SK-N-MC (cell line): Measurements from ENCODE around the gene NHP2.

ENCODE experiments used
- EZH2 ChIP-seq: fragments of 200-600 bp; sonication (generic); IDR thresholded peaks from one replicate; pipeline ENCODE4 v1.6.1; 2017; ENCODE audit warnings: antibody characterized with exemption
- FOXP2 ChIP-seq: optimal IDR thresholded peaks from 2 replicates; pipeline ENCODE3; 2011; ENCODE audit warnings: mild to moderate bottlenecking, moderate library complexity; ENCODE audit not compliant: insufficient read depth; ENCODE audit errors: extremely low read length, control extremely low read depth
- POLR2AphosphoS5 ChIP-seq: IDR thresholded peaks from 2 replicates; pipeline ENCODE4 v1.6.1; 2012; ENCODE audit warnings: mild to moderate bottlenecking, low read depth, low read length, borderline replicate concordance

DNA sequence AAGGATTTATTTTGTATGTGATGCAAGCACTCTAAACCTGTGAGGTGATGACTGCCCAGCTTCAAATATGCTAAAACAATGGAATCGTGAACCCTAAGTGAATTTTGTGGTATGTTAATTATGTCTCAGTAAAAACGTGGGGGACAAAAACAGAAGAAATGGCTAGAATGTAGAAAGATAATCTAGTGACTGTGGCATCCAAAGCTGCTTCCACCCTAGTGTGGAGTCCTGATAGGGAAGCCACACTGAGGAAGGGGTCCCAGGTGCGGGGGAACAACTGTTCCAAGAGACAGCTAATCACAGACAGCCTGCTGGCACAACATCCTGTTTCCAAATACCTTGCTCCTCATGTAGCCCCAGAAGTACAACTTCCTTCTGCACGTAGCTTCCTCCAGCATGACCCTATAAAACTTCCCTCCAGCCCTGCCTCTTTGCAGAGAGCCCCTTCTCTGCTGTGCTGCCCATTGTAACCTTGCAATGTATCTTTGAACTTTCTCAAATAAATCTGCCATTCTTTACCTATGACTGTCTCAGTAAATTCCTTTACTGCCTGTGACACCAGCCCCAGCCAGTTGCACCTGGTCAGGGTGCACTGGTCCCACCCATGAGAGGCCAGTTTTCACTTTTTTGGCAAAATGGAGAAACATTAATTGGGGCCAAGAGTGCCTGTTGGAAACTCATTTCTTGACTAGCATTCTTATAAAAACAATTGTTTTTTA, 28.6 kb upstream of the NHP2 start:
- TF ChIP-seq POLR2AphosphoS5 = no peak
- no peak for TF ChIP-seq EZH2
- TF ChIP-seq FOXP2 = no peak
